IMR-90 (cell line): ENCODE data around the gene DNAJC2.

Experiments
- CTCF ChIP-seq: conservative IDR thresholded peaks from 2 replicates; pipeline ENCODE4 v1.5.1; 2012; ENCODE audit warnings: mild to moderate bottlenecking, low read depth, low read length, improper control_type of control experiment
- ELK1 ChIP-seq: fragments of 150-350 bp; IDR thresholded peaks from 2 replicates; pipeline ENCODE4 v1.6.1; 2016; ENCODE audit warnings: low read depth, mild to moderate bottlenecking, low read length, moderate library complexity, borderline replicate concordance
- MAZ ChIP-seq: IDR thresholded peaks from 2 replicates; pipeline ENCODE4 v1.6.1; 2012; ENCODE audit warnings: low read depth, mild to moderate bottlenecking, low read length, improper control_type of control experiment, moderate library complexity, borderline replicate concordance
- MXI1 ChIP-seq: IDR thresholded peaks from 2 replicates; pipeline ENCODE4 v1.6.1; 2012; ENCODE audit warnings: low read depth, mild to moderate bottlenecking, low read length, moderate library complexity, borderline replicate concordance
- POLR2A ChIP-seq: IDR thresholded peaks from 2 replicates; pipeline ENCODE4 v1.6.1; 2012; ENCODE audit warnings: mild to moderate bottlenecking, low read depth, low read length
- RFX5 ChIP-seq: IDR thresholded peaks from 2 replicates; pipeline ENCODE4 v1.8.0; 2012; ENCODE audit warnings: low read depth, mild to moderate bottlenecking, low read length, moderate library complexity
- USF2 ChIP-seq: fragments of 150-350 bp; IDR thresholded peaks from 2 replicates; pipeline ENCODE4 v1.6.1; 2017; ENCODE audit warnings: mild to moderate bottlenecking, antibody characterized with exemption, low read length, low read depth

GRCh38 chr7:103381280-103382031, 36.9 kb upstream of the DNAJC2 start:
- TF ChIP-seq CTCF (no peak), USF2 (no peak), ELK1 (no peak), POLR2A (no peak), MAZ (no peak), MXI1 (no peak), RFX5 (no peak)
